ENCODE results near the gene TTC7B.

TTC7B gene

GRCh38 chr14:90487031-90487430, 329.2 kb downstream of the TTC7B start:
- no peak for DNase-seq (ENCODE audit: low spot score in 2 of 2)
- H3K27me3 Mint-ChIP-seq: peaks cover 14% of the 10 kb centered on the region
- H3K36me3 Mint-ChIP-seq: peaks cover 3% of the 10 kb centered on the region
- H3K4me1 Mint-ChIP-seq: peaks cover 3% of the 10 kb centered on the region
- ATAC-seq (ENCODE audit: low read depth): no peak
- no peak overlapping the region for H3K4me3 Mint-ChIP-seq
- H3K27ac Mint-ChIP-seq: no peak overlapping the region
- peaks cover 2% of the 10 kb centered on the region for H3K9me3 Mint-ChIP-seq

GRCh38 chr14:90484291-90484690, 331.9 kb downstream of the TTC7B start:
- H3K36me3 Mint-ChIP-seq: peaks cover 5% of the 10 kb centered on the region
- ATAC-seq (ENCODE audit: low read depth) (no peak), DNase-seq (ENCODE audit: low spot score in 2 of 2) (no peak)
- H3K9me3 Mint-ChIP-seq: peaks cover 10% of the 10 kb centered on the region
- H3K4me1 Mint-ChIP-seq: peaks cover 3% of the 10 kb centered on the region
- peaks cover 21% of the 10 kb centered on the region for H3K27me3 Mint-ChIP-seq
- H3K4me3 Mint-ChIP-seq: no peak overlapping the region
- no peak overlapping the region for H3K27ac Mint-ChIP-seq

GRCh38 chr14:90483571-90483974, 332.7 kb downstream of the TTC7B start:
- peaks cover 5% of the 10 kb centered on the region for H3K36me3 Mint-ChIP-seq
- peaks cover 3% of the 10 kb centered on the region for H3K4me1 Mint-ChIP-seq
- DNase-seq (ENCODE audit: low spot score in 2 of 2) (no peak), ATAC-seq (ENCODE audit: low read depth) (no peak)
- peaks cover 21% of the 10 kb centered on the region for H3K27me3 Mint-ChIP-seq
- no peak overlapping the region for H3K4me3 Mint-ChIP-seq
- H3K9me3 Mint-ChIP-seq: peaks cover 10% of the 10 kb centered on the region
- H3K27ac Mint-ChIP-seq: no peak overlapping the region

GRCh38 chr14:90483117-90483516, 333.1 kb downstream of the TTC7B start:
- ATAC-seq (ENCODE audit: low read depth) (no peak), DNase-seq (ENCODE audit: low spot score in 2 of 2) (no peak)
- H3K4me1 Mint-ChIP-seq: peaks cover 3% of the 10 kb centered on the region
- H3K4me3 Mint-ChIP-seq: no peak overlapping the region
- H3K27me3 Mint-ChIP-seq: peaks cover 21% of the 10 kb centered on the region
- H3K27ac Mint-ChIP-seq: no peak overlapping the region
- H3K36me3 Mint-ChIP-seq: peaks cover 5% of the 10 kb centered on the region
- peaks cover 10% of the 10 kb centered on the region for H3K9me3 Mint-ChIP-seq

- no peak for DNase-seq (ENCODE audit: low spot score in 2 of 2)
- H3K27me3 Mint-ChIP-seq: peaks cover 8% of the 10 kb centered on the region
- H3K4me1 Mint-ChIP-seq: no peaks in the 10 kb centered on the region
- H3K36me3 Mint-ChIP-seq: peaks cover 6% of the 10 kb centered on the region
- H3K27ac Mint-ChIP-seq: no peak overlapping the region
- no peak overlapping the region for H3K4me3 Mint-ChIP-seq
- peaks cover 14% of the 10 kb centered on the region for H3K9me3 Mint-ChIP-seq
- no peak for ATAC-seq (ENCODE audit: low read depth)
Measured at GRCh38 chr14:90475298-90475697, 340.9 kb downstream of the TTC7B start.
